GM21367 (cell line): ENCODE results near the gene CENPN.

Source experiments
- ATAC-seq: cut with Tn5 transposase; IDR thresholded peaks from one replicate; pipeline ENCODE4 v1.9.1; 2021; ENCODE audit not compliant: unreplicated experiment

Gene CENPN

DNA sequence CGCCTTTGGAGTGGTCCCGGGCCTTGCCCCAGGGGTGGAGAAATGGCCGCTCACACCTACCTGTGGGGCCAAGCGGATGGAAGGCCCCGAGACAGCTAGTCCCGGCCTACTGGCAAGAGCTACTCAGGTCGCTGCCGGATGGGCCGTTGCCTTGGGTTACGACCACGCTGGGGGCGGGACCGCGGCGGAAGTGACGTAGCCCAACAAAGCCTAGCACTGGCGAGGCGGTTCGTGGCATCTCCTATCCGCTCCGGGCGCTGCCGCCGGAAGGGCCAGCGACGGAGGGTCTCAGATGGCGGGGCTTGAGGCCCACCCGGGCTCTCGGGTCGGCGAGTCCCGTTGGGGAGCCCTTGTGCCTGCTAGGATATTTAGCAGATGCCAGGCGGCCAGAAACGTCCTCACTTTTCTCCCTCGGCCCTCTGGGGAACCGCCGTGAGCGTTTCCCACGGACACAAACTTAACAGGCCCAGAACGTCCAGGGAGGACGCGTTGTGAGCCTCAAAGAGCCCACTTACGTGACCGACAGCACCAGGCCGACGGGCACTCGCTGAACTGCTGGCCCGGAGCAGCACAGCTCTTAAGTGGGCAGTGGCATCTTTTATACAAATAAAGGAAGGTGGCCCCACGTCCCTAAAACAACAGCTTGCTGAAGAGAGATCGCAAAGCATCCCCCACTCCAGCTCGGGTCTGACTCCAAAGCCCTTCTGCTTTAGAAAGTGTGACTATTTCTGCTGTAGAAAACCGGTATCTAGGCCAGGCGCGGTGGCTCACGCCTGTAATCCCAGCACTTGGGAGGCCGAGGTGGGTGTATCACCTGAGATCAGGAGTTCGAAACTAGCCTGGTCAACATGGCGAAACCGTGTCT is 70.3 kb downstream of the CENPN start, which contains the start of gene C16orf46:
TSS of gene C16orf46 (minus strand) at position 163 of the 865 bp plus-strand sequence. CDS start 13,283 bp downstream, outside the sequence.
- peak; percentile 94 for ATAC-seq

DNA sequence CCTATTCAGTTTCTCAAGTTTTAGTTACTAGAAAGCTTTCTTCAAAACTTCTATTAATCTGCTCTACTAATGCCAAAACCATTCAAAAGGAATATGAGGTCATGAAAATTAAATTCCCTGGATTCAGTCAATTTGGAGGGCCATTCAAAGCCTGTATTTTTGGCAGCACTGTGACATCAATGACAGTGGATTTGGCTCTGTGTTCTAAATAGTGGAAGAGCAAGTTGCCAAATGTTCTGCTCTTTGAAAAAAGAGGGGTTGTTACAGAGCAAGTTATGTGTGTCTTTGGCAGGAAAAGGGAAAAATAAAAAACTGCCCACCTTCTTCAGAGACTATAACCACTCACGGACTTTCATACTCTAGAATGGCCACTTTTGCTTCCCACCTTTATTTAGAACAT is 73.2 kb downstream of the CENPN start:
- no peak for ATAC-seq

- no peak for ATAC-seq
These were observed 74.0 kb downstream of the CENPN start for GRCh38 chr16:81081014-81081413.
